ENCODE data around the gene INTS7.
"Not testable (repeated sequence)": the region's sequence is repeated elsewhere in the genome, so short reads cannot be mapped to it uniquely, and the experiment has no call there.

Gene INTS7

GRCh38 chr1:211924256-211924655 lies 111.1 kb downstream of the INTS7 start:
- H3K4me3 ChIP-seq (replicated peaks; ENCODE audit: low read depth, low read length): no peak overlapping the region
- TF ChIP-seq CTCF (IDR thresholded peaks at IDR 0.05; ENCODE audit: low read depth, low read length, missing control alignments): no peak

GRCh38 chr1:211923095-211923494 lies 112.3 kb downstream of the INTS7 start:
- no peak overlapping the region for H3K4me3 ChIP-seq (replicated peaks; ENCODE audit: low read depth, low read length)

More at GRCh38 chr1:211924256-211924655, 111.1 kb downstream of the INTS7 start:
- DNase-seq (ENCODE audit: extremely low read depth, low read depth): no peak

GRCh38 chr1:211921579-211922095 lies 113.7 kb downstream of the INTS7 start:
- no peak overlapping the region for H3K4me3 ChIP-seq (replicated peaks; ENCODE audit: low read depth, low read length)
- DNase-seq (ENCODE audit: extremely low read depth, low read depth): no peak

More at GRCh38 chr1:211923095-211923494, 112.3 kb downstream of the INTS7 start:
- no peak for TF ChIP-seq CTCF (IDR thresholded peaks at IDR 0.05; ENCODE audit: low read depth, low read length, missing control alignments)
- DNase-seq (ENCODE audit: extremely low read depth, low read depth): no peak

GRCh38 chr1:211920602-211921226 lies 114.6 kb downstream of the INTS7 start:
- no peak for TF ChIP-seq CTCF (IDR thresholded peaks at IDR 0.05; ENCODE audit: low read depth, low read length, missing control alignments)
- no peak for DNase-seq (ENCODE audit: extremely low read depth, low read depth)
- no peak overlapping the region for H3K4me3 ChIP-seq (replicated peaks; ENCODE audit: low read depth, low read length)

More at GRCh38 chr1:211921579-211922095, 113.7 kb downstream of the INTS7 start:
- TF ChIP-seq CTCF (IDR thresholded peaks at IDR 0.05; ENCODE audit: low read depth, low read length, missing control alignments): no peak

GRCh38 chr1:211920141-211920572 lies 115.2 kb downstream of the INTS7 start:
- no peak for DNase-seq (ENCODE audit: extremely low read depth, low read depth)
- no peak for TF ChIP-seq CTCF (IDR thresholded peaks at IDR 0.05; ENCODE audit: low read depth, low read length, missing control alignments)
- no peak overlapping the region for H3K4me3 ChIP-seq (replicated peaks; ENCODE audit: low read depth, low read length)

- DNase-seq (ENCODE audit: extremely low read depth, low read depth): no peak
- H3K4me3 ChIP-seq (replicated peaks; ENCODE audit: low read depth, low read length): no peak overlapping the region
- TF ChIP-seq CTCF (IDR thresholded peaks at IDR 0.05; ENCODE audit: low read depth, low read length, missing control alignments): no peak
Measured at GRCh38 chr1:211918843-211919414, 116.4 kb downstream of the INTS7 start.

GRCh38 chr1:211916458-211916857 lies 118.9 kb downstream of the INTS7 start:
- DNase-seq (ENCODE audit: extremely low read depth, low read depth): not testable (repeated sequence)

More at GRCh38 chr1:211916458-211916857, 118.9 kb downstream of the INTS7 start:
- H3K4me3 ChIP-seq (replicated peaks; ENCODE audit: low read depth, low read length): not testable (repeated sequence)

Measured in HFF-Myc (cell line).